Femur (tissue), 1 donor: ENCODE data around the gene KDELR1.

Source experiments
- DNase-seq: peaks from one replicate; pipeline ENCODE4 v3.0.0-alpha.2; 2017

KDELR1 gene

DNA sequence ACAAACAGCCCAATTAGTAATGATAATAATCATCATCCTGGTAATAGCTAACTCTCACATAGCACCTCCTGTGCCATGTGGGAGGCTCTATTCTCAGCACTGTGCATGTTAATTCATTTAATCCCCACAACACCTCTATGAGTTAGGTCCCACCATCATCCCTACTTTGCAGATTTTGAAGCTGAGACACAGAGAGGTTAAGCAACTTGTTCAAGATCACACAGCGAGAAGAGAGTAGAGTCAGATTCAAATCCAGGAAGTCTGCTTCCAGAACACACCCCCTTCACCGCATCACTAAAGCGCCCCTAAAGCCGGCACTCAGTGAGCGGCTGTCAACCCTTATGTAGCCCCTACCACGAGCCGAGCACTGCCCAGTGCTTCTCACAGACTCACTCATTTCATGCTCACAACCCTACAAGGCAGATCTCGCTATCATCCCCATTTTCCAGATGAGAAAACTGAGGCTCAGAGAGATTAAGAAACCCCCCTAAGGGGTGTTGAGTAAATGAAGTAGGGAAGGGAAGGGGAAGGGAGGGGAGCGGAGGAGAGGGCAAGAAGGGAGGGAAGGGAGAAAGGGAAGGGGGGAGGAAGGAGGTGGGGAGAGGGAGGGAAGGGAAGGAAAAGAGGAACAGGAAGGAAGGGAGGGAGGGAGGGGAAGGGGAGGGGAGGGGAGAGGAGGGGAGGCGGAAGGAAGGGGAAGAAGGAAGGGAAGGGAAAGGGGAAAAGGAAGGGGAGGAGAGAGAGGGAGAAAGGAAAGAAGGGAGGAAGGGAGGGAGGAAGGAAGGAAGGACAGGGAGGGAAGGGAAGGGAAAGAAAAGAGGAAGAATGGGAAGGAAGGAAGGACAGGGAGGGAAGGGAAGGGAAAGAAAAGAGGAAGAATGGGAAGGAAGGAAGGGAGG is 49.6 kb downstream of the KDELR1 start:
- no peak for DNase-seq

DNA sequence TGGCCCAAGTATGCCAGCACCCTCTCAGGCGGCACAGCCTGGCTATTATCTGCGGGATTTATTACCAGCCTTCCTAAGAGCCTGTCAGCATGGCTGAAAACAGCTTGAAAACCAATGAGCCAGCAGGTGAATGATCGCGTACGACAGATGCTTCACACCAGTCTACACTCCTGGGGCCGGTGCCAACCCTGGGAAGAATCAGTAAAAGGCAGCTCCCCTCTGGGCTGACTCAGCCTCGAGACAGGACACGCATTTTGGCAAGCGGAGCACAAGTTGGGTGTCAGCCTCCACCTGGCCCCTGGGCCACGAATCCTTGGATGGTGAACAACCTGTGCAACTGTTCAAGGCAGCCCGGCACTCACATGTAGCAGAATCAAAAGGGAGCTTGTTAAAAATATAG is 50.4 kb downstream of the KDELR1 start:
- DNase-seq = no peak

DNA sequence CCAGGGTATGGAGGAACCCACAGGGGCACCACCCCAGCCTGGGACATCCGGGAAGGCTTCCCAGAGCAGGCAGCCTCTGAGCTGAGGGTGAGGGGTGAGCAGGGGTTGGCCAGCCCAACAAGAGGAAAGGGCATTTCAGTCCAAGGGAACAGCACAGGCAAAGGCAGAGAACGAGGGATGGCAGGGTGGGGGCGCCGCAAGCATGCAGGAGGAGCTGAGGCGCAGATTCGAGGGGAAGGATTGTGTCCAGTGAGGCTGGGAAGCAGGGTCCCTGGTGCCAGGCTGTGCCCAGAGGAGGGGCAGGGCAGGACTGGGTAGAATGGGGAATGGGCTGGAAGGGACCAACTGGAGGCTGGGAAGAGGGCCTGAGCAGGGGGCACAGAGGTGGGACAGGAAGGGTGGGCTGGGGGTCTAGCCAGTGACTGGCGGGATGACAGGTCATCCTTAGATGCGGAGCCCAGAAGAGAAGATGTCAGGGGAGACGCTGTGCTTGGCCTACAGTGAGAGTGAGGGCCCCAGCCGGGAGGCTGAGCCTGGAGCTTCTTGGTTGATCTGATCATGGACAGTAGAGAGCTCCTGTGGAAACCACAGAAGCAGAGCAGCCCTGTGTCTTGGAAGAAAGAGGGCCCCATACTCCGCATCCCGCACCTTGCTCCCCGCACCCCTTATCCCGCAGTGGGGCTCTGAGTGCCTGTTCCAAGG is 52.4 kb downstream of the KDELR1 start:
- DNase-seq = no peak

DNA sequence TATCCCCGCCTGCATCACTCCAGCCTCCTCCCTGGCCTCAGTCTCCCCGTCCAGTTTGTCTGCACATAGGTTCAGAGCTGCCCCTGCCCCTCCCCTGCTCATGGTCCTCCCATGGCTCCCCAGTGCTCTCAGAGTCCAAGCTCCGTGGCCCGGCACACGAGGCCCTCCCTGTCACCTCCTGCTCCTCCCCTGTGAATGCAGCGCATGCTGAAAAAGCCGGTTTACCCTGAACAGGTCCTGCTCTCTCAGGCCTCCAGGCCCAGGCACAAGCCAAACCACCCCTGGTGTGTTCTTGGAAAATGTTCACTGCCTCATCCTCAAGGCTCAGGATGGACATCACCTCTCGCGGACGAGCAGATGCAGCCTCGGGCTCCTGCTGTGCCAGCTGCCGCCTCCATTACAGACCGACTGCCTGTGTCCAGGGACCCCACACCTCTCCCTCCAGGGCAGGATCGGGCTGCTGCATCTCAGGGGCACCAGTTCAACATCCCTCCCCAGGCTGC is 53.0 kb downstream of the KDELR1 start:
- no peak for DNase-seq

DNA sequence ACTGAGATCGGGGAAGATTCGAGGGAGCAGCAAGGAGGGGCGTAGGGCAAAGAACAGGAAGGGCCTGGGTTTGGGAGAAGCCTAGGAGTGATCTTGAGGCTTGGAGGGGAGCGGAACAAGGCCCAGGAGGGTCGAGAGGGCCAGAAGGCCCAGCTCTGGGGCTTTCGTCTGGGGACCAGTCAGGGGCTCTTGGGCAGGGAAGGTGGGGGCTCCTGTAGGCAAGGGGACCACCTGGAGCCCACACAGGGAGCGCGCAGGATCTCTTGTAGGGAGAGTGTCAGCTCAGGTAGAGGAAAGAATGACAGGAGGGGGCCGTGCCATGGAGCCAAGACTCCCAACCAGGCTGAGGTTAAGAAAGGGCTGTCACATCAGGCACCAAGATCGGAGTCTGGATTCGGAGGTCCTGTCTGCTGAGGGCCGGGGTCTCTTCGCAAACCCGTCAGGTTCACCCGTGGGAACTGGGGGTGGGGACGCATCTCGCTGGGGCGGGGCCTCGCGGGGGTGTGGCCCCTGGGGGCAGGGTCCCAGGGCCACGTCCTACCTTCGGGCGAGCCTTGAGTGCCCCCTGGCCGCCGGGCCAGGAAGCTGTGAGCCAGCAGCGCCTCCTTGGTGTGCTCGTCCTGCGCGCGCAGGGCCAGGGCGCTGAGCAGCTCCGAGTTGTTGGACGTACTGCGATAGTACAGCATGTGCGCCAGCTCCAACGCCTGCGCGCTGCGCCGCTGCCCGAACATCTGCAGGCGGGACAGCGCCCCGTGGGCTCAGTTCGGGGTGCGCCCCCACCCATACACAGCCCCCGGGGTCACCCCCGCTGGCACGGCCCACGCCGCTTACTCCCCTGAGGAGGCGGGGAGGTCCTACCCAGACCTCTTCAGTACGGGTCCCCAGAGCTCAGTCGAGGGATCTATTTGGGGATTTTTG is 57.6 kb downstream of the KDELR1 start:
- DNase-seq = peak; percentile 93

DNA sequence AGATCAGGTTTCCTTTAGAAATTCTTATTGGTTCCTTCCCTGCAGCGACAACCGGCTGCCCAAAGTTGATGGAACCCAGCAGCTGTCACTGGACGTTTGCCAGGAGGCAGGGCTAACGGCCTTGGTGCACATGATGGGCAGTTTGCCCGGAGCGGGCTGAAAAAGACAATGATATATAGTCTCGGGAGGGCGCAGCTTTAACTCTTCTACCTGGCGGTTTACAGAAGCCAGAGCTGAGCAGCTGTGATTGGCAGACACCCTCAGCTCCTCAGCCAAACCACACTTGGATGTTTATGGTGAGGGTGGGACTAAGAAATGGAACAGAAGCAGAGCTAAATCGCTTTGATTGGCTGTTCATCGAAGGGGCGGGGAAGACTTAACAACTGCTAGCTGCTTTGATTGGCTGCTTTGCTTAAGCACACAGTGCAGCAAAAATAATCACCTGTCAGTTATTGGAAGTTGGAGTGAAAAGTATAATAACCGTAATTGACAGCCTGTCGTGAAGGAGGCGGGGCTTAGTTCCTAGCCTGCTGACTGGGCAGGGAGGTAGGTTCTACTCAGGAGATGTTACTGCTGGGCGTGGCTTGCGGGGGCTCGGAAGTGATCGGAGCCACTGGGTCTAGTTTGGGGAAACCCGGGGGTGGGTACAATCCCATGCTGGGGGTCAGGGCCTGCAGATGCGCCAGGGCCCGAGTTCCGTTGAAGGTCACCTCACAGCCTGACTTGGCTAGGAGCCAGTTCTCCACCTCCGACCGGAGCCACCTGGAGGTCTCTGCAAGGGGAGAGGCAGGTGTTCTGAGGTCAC is 58.5 kb downstream of the KDELR1 start:
- peak; percentile 95 for DNase-seq
